H1 (cell line): Measurements from ENCODE around the gene BRICD5. TPM values are rescaled to one million over a fixed set of nuclear protein-coding genes. Genes with fewer than 3 reads are reported as not detected.

Source experiments
- CTCF ChIA-PET: fragments of 300-600 bp; sonication (Branson Sonifier 250); formaldehyde crosslinking; loops from one replicate; lab custom pipeline; 2021; ENCODE audit not compliant: partially characterized antibody; lab: Charles Lee
- POLR2A ChIA-PET: fragments of 300-600 bp; sonication (Branson Sonifier 250); formaldehyde crosslinking; loops from one replicate; lab custom pipeline; 2021; ENCODE audit warnings: inconsistent platforms; ENCODE audit not compliant: partially characterized antibody; lab: Charles Lee
- DNase-seq, 2 experiments: peaks; one replicate each; pipeline versions ENCODE4 v3.0.0 to v3.0.0-alpha.2; 2010 to 2022; ENCODE audit warnings: low spot score in 2 of 2, low read depth in 1 of 2, mixed read lengths in 1 of 2
- FAIRE-seq: peaks from 2 replicates; lab custom pipeline; 2011; peaks lifted over from hg19 to GRCh38; lab: Jason Lieb, UNC
- H2AFZ ChIP-seq: 2 replicates; pipeline ENCODE4 v1.8.1; 2012; ENCODE audit warnings: low read length, inconsistent platforms
- H2AK5ac ChIP-seq: 2 replicates; pipeline ENCODE4 v1.6.1; 2013; ENCODE audit warnings: low read depth, low read length
- H2BK120ac ChIP-seq: replicated peaks from 2 replicates; pipeline ENCODE3; 2013; ENCODE audit warnings: low read depth, low read length, inconsistent platforms
- H2BK12ac ChIP-seq: 2 replicates; pipeline ENCODE4 v1.6.1; 2013; ENCODE audit warnings: low read depth, low read length
- H2BK15ac ChIP-seq: 2 replicates; pipeline ENCODE4 v1.6.1; 2013; ENCODE audit warnings: low read length
- H2BK20ac ChIP-seq: 2 replicates; pipeline ENCODE4 v1.6.1; 2013; ENCODE audit warnings: low read length
- H2BK5ac ChIP-seq: 2 replicates; pipeline ENCODE4 v1.6.1; 2013; ENCODE audit warnings: low read depth, low read length
- H3K14ac ChIP-seq: 2 replicates; pipeline ENCODE4 v1.6.1; 2013; ENCODE audit warnings: inconsistent platforms; ENCODE audit not compliant: insufficient read length
- H3K18ac ChIP-seq: 2 replicates; pipeline ENCODE4 v1.6.1; 2013; ENCODE audit warnings: low read length; ENCODE audit errors: extremely low read depth
- H3K23ac ChIP-seq: 2 replicates; pipeline ENCODE4 v1.6.1; 2013; ENCODE audit warnings: inconsistent platforms; ENCODE audit not compliant: insufficient read length
- H3K23me2 ChIP-seq: 2 replicates; pipeline ENCODE4 v1.6.1; 2013; ENCODE audit warnings: low read depth, low read length
- H3K27ac ChIP-seq: 2 replicates; pipeline ENCODE4 v1.6.1; 2011; ENCODE audit warnings: low read depth, low read length, inconsistent platforms
- H3K27me3 ChIP-seq, 4 experiments: replicated peaks in 1 of 4; 1 replicate in 1 of 4; 2 replicates in 3 of 4; pipeline versions ENCODE4 v1.6.1 to v1.8.1; 2011 to 2013; ENCODE audit warnings: low read length in 3 of 4, mild to moderate bottlenecking in 3 of 4, inconsistent platforms in 2 of 4, mixed read lengths in 2 of 4, moderate library complexity in 1 of 4; ENCODE audit not compliant: control insufficient read depth in 3 of 4, insufficient read depth in 3 of 4; ENCODE audit errors: extremely low read depth in 1 of 4
- H3K36me3 ChIP-seq, 4 experiments: 2 replicates each; pipeline versions ENCODE4 v1.6.1 to v1.8.1; 2011 to 2013; ENCODE audit warnings: mild to moderate bottlenecking in 4 of 4, low read length in 3 of 4, moderate library complexity in 2 of 4, control low read depth in 1 of 4, inconsistent platforms in 1 of 4; ENCODE audit not compliant: insufficient read depth in 4 of 4, control insufficient read depth in 2 of 4
- H3K4ac ChIP-seq: replicated peaks from 2 replicates; pipeline ENCODE3; 2013; ENCODE audit warnings: low read length, low read depth, mixed read lengths, inconsistent platforms; ENCODE audit not compliant: insufficient read length
- H3K4me1 ChIP-seq, 4 experiments: replicated peaks in 1 of 4; 1 replicate in 1 of 4; 2 replicates in 3 of 4; pipeline versions ENCODE4 v1.6.1 to v1.8.1; 2011 to 2013; ENCODE audit warnings: low read length in 3 of 4, inconsistent platforms in 2 of 4, mixed read lengths in 1 of 4; ENCODE audit not compliant: insufficient read depth in 4 of 4, control insufficient read depth in 3 of 4
- H3K4me2 ChIP-seq, 2 experiments: 2 replicates each; pipeline versions ENCODE4 v1.6.1 to v1.8.1; 2011 to 2013; ENCODE audit warnings: low read depth in 2 of 2, low read length in 2 of 2, control low read depth in 1 of 2, inconsistent platforms in 1 of 2, mild to moderate bottlenecking in 1 of 2; ENCODE audit not compliant: insufficient read depth in 1 of 2
- H3K4me3 ChIP-seq, 4 experiments: fragments of 200-600, 300-600 bp in 1 of 4; sonication (generic), shearing (Covaris generic), sonication (Bioruptor Twin) in 1 of 4; 2 replicates each; pipeline versions ENCODE4 v1.5.1 to v1.8.1; 2011 to 2016; ENCODE audit warnings: low read length in 4 of 4, low read depth in 3 of 4, control low read depth in 2 of 4, inconsistent platforms in 2 of 4, mild to moderate bottlenecking in 2 of 4, mixed read lengths in 1 of 4, moderate library complexity in 1 of 4; ENCODE audit not compliant: insufficient read depth in 2 of 4; ENCODE audit errors: extremely low read depth in 1 of 4
- H3K56ac ChIP-seq: replicated peaks from 2 replicates; pipeline ENCODE3; 2013; ENCODE audit warnings: low read depth, mild to moderate bottlenecking, mixed read lengths, low read length, inconsistent platforms; ENCODE audit not compliant: insufficient read length
- H3K79me1 ChIP-seq: 2 replicates; pipeline ENCODE4 v1.6.1; 2013; ENCODE audit warnings: low read depth, low read length, control low read depth
- H3K79me2 ChIP-seq, 2 experiments: 2 replicates each; pipeline versions ENCODE4 v1.6.1 to v1.8.1; 2012 to 2013; ENCODE audit warnings: low read length in 2 of 2, mild to moderate bottlenecking in 2 of 2, inconsistent platforms in 1 of 2; ENCODE audit not compliant: insufficient read depth in 2 of 2, control insufficient read depth in 1 of 2
- H3K9ac ChIP-seq, 4 experiments: replicated peaks in 1 of 4; 1 replicate in 1 of 4; 2 replicates in 3 of 4; pipeline versions ENCODE4 v1.6.1 to v1.8.1; 2011 to 2013; ENCODE audit warnings: low read depth in 3 of 4, low read length in 3 of 4, control low read depth in 2 of 4, mild to moderate bottlenecking in 2 of 4, moderate library complexity in 2 of 4, inconsistent platforms in 1 of 4; ENCODE audit errors: extremely low read depth in 1 of 4
- H3K9me3 ChIP-seq, 2 experiments: 2 replicates each; pipeline versions ENCODE4 v1.6.1 to v1.8.1; 2012 to 2013; ENCODE audit warnings: mild to moderate bottlenecking in 2 of 2, moderate library complexity in 2 of 2, control low read depth in 1 of 2, inconsistent platforms in 1 of 2, low read depth in 1 of 2, low read length in 1 of 2, mixed read lengths in 1 of 2; ENCODE audit not compliant: insufficient read depth in 2 of 2
- H4K20me1 ChIP-seq, 2 experiments: replicated peaks in 1 of 2; 2 replicates each; pipeline versions ENCODE3 to v1.8.1; 2011 to 2013; ENCODE audit warnings: inconsistent platforms in 2 of 2, low read length in 2 of 2, mild to moderate bottlenecking in 1 of 2; ENCODE audit not compliant: insufficient read depth in 2 of 2, control insufficient read depth in 1 of 2
- H4K5ac ChIP-seq: 2 replicates; pipeline ENCODE4 v1.6.1; 2013; ENCODE audit warnings: low read length, low read depth, mixed read lengths, inconsistent platforms; ENCODE audit not compliant: insufficient read length
- H4K8ac ChIP-seq: 2 replicates; pipeline ENCODE4 v1.8.0; 2013; ENCODE audit warnings: mild to moderate bottlenecking, moderate library complexity, low read length, inconsistent platforms; ENCODE audit not compliant: insufficient read depth; ENCODE audit errors: extremely low read depth
- H4K91ac ChIP-seq: replicated peaks from 2 replicates; pipeline ENCODE3; 2013; ENCODE audit warnings: low read length, mixed read lengths, inconsistent platforms; ENCODE audit not compliant: insufficient read length
- POLR2AphosphoS5 ChIP-seq: IDR thresholded peaks from 2 replicates; pipeline ENCODE4 v1.6.1; 2011; ENCODE audit warnings: low read depth, low read length
- POU5F1 ChIP-seq: IDR thresholded peaks from 2 replicates; pipeline ENCODE4 v1.6.1; 2011; ENCODE audit warnings: low read depth, mild to moderate bottlenecking, low read length, moderate library complexity
- WGBS, 2 experiments: shearing (Covaris generic) in 1 of 2; methylation state at CpG; one replicate each; pipeline versions ENCODE4 v1.1.6 to v1.1.7; 2013 to 2015; ENCODE audit warnings: low lambda C conversion rate in 2 of 2, mixed read lengths in 2 of 2, inconsistent platforms in 1 of 2, low coverage in 1 of 2, missing lambda C conversion rate in 1 of 2; ENCODE audit not compliant: insufficient replicate concordance in 2 of 2, insufficient coverage in 1 of 2, insufficient read length in 1 of 2; ENCODE audit errors: extremely low coverage in 1 of 2, missing lambda C conversion rate in 1 of 2; 5-methylcytosine and 5-hydroxymethylcytosine counted together
- polyA plus RNA-seq, 7 experiments: library from polyadenylated mRNA; depleted of rRNA in 3 of 7; stranded (reverse) in 5 of 7; unstranded in 2 of 7; fragments of >200 nt in 5 of 7; fragments of 200-250 nt in 2 of 7; gene quantifications; 1 replicate in 5 of 7; 2 replicates in 1 of 7; 4 replicates in 1 of 7; pipeline versions ENCODE4 v1.2.1 to v1.2.3, GENCODE V29; 2011 to 2013; ENCODE audit warnings: missing spikeins in 2 of 7, mixed read lengths in 2 of 7
- total RNA-seq: library from RNA; stranded (reverse); fragmentation: NEBNext Ultra II Directional; extraction: Animal tissue kit (Norgen Biotek cat#: 25700); gene quantifications from 2 replicates; pipeline ENCODE4 v1.2.1, GENCODE V29; 2021

BRICD5 gene
- total and polyA plus RNA-seq, 2 of the 8 experiments (the other 6 are each of a cell fraction or from before 2014, with no cell fraction given) = 8.5 to 14.2 TPM

DNA sequence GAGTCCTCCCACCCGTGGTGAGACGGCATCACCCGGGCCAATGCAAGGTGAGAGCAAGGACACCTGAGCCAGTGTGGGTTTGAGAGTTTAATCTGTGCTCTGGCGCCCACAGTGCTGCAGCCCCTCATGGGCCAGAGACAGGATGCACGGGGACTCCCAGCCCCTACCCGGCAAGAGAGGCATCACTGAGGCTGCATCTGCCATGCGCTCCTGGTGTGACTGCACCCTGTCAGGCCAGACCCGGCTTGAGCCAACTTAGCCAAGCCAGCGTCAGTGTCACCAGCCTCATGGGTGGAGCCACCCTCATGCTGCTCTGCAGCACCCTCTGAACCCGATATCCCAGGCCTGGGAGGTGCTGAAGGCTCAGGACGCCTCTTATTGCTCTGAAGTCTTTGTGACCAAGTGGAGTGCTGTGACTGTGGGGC is 1.3 kb upstream of the BRICD5 start:
- H3K4me1 ChIP-seq = peaks cover 0 to 17% (median 5%) of the 10 kb centered on the region in 4 experiments; a peak in 5 of 7 replicates
- H2BK12ac ChIP-seq = 0 out of 2 replicates have a peak overlapping the region, but pooled peaks have one; percentile 17
- ChIA-PET CTCF (interaction anchor here (0.6 to 3.2 kb wide), 3 partner anchors 17 to 625 kb away, joined by 3 to 20 read pairs (median 4); no protein-coding TSS in a partner anchor), POLR2A (interaction anchor here (0.8 to 15.1 kb wide), 20 partner anchors 8 to 220 kb away, joined by 3 to 156 read pairs (median 4); partner anchors contain the start of genes CASKIN1, DNASE1L2, E4F1 and TRAF7)
- H4K91ac ChIP-seq = no peak overlapping the region
- TF ChIP-seq POU5F1 = no peak
- TF ChIP-seq POLR2AphosphoS5 = peak; percentile 64; the same call in 1 of the 2 replicates
- H4K5ac ChIP-seq = no peak overlapping the region
- no peak overlapping the region for H3K14ac ChIP-seq
- no peak overlapping the region for H2BK15ac ChIP-seq
- peak overlapping the region in 1 of 4 experiments; percentile 27; a peak in 2 of 7 replicates for H3K9ac ChIP-seq
- no peaks in the 10 kb centered on the region for H3K27me3 ChIP-seq
- H3K4me2 ChIP-seq = no peak overlapping the region
- peaks cover 8 to 42% of the 10 kb centered on the region in 2 experiments for H4K20me1 ChIP-seq
- H2AFZ ChIP-seq = no peak overlapping the region
- peaks cover 8% of the 10 kb centered on the region for H3K79me1 ChIP-seq
- H2AK5ac ChIP-seq = no peak overlapping the region
- no peak overlapping the region for H2BK120ac ChIP-seq
- no peak overlapping the region for H3K4me3 ChIP-seq
- no peak overlapping the region for H3K18ac ChIP-seq
- H3K56ac ChIP-seq = no peak overlapping the region
- no peaks in the 10 kb centered on the region for H3K9me3 ChIP-seq
- no peak overlapping the region for H3K4ac ChIP-seq
- no peak for DNase-seq
- no peak overlapping the region for H3K23ac ChIP-seq
- peaks cover 3 to 18% of the 10 kb centered on the region in 2 experiments; a peak in 3 of 4 replicates for H3K79me2 ChIP-seq
- peak overlapping the region; percentile 5; the same call in 1 of the 2 replicates for H4K8ac ChIP-seq
- H3K27ac ChIP-seq = no peak overlapping the region
- no peak overlapping the region for H2BK5ac ChIP-seq
- no peak overlapping the region for H2BK20ac ChIP-seq
- H3K36me3 ChIP-seq = peaks cover 8 to 40% (median 19%) of the 10 kb centered on the region in 4 experiments; a peak in 6 of 8 replicates
- WGBS, 2 experiments = 88% methylated on average over 11 of the region's 11 CpGs; no CpG with 5 or more reads in 1 of the 2 experiments
- no peak for FAIRE-seq
- peaks cover 9% of the 10 kb centered on the region for H3K23me2 ChIP-seq
